ENCODE data around the gene BATF3. TPM values are rescaled to one million over a fixed set of nuclear protein-coding genes. Genes with fewer than 3 reads are reported as not detected.
A peak's percentile ranks its signal among the peaks of the same experiment; 100 is the strongest.

The BATF3 gene
- total RNA-seq, 2 experiments from 2014 or later = 31.3 to 32.6 TPM

DNA sequence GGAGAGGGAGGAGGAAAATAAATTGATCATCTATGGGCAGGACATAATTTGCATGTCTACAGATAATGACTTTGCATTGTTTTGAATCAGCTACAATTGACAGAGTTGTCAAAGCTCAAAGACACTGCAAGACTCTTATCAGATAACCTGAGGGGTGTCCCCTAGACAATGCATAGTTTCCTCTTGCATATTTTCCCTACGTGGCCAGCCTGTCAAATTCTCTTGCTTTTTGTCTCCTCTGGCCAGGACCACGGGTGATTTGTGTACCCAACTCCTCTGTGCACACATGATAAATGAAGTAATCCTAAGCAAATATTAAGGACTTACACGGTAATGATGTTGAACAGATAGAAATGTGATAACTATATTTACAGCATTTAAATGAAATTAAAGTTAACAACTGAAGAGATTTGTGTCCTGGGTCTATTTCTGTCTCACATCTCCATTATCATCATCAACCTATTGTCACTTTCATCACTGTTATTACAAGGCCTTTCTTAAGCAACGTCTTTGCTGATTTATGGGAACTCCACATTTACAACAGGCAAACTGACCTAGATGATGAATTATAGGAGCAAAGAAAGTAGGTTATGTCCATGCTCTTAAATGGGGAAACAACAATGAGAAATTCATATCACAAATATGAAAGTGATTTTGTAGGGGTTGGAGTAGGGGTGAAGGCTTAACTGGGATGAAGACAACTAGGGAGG, 18.8 kb downstream of the BATF3 start:
- H3K9me3 Mint-ChIP-seq (ENCODE audit: insufficient read depth) = no peaks in the 10 kb centered on the region
- peaks cover 3% of the 10 kb centered on the region for H3K27me3 Mint-ChIP-seq (ENCODE audit: low read depth)
- DNase-seq (peak; percentile 27), ATAC-seq (no peak)
- H3K36me3 Mint-ChIP-seq (ENCODE audit: low read depth) = peaks cover 19% of the 10 kb centered on the region
- POLR2A ChIA-PET = no interaction called here
- H3K4me3 Mint-ChIP-seq = no peak overlapping the region
- peak overlapping the region; percentile 53 for H3K27ac Mint-ChIP-seq
- H3K4me1 Mint-ChIP-seq (ENCODE audit: low read depth) = peaks cover 73% of the 10 kb centered on the region
- CTCF ChIA-PET = interaction anchor here (0.8 to 1.4 kb wide), 3 partner anchors 13 to 69 kb away, joined by 4 to 7 read pairs (median 6); no protein-coding TSS in a partner anchor

DNA sequence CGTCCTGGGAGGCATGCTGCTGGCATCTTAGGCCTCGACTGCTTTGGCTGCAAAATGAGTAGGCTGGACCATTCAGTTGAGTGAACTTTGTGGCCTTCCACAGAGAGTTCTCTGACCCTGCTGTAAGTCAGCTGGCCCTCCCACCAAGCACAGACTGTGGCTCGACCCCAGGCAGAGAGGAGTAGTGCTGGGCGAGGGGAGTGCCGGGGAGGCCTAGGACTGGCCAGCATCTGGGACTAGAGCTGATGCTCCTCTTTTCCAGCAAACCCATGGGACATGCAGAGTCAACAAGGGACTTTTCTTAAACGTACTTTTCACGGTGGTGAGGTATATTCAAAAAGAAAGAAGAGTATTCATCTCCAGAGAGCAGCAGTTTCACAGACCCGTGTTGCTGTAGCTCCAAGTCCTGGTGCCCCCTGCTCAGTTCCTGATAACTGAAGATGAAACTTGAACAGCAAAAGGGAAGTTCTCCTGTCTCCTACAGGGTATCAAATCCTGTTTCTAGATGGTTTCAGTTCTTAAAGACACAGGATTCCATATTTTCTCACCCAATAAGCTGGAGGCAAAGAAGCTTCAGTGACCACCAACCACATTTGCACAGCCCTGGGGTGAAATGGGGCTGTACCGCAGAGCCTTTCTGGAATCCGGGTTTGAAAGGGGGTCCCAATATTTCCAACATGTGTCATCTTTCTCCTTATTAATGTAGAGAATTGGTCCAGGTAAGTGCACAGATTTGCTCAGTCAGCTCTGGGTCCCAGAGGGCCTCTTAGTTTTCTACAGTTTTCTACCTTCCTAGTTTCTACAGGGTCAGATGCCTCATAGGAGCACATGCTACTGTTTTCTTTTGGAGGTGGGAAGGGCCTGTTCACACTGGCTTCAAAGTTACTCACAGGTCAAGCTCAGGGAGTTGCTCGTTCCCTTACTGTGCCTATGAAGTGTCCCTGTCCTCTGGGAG, 20.9 kb downstream of the BATF3 start:
- ATAC-seq (no peak), DNase-seq (no peak)
- Mint-ChIP-seq H3K36me3 (ENCODE audit: low read depth) (peaks cover 3% of the 10 kb centered on the region), H3K4me3 (no peak overlapping the region), H3K4me1 (ENCODE audit: low read depth) (peaks cover 53% of the 10 kb centered on the region), H3K27ac (peak overlapping the region; percentile 1), H3K27me3 (ENCODE audit: low read depth) (peaks cover 6% of the 10 kb centered on the region), H3K9me3 (ENCODE audit: insufficient read depth) (no peaks in the 10 kb centered on the region)
- CTCF ChIA-PET = interaction anchor here (0.6 to 5.3 kb wide), 11 partner anchors 11 to 237 kb away, joined by 3 to 46 read pairs (median 4); no protein-coding TSS in a partner anchor
- POLR2A ChIA-PET = interaction anchor here (2.5 kb wide), 1 partner anchor 70 kb away, joined by 10 read pairs; the partner anchor contains the start of gene ATF3

DNA sequence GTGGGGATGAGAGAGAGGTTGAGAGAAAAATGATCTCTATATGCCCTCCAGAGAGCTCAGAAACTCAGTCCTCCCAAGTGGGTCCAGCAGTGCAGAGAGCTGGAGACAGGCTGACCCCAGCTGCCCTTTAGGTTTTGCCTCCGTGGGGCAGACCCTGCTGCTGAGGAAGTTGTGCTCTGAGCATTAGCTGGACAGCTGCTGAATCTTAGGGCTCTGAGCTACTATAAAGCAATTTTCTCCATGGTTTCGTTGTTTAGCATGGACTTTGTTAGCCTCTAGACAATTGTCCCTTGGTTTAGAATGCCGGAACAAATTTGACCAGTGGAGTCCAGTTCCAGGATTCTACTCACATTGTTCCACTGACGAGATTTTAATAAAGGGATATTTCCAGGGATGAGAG, 22.1 kb downstream of the BATF3 start:
- DNase-seq = no peak
- Mint-ChIP-seq H3K36me3 (ENCODE audit: low read depth) (peaks cover 3% of the 10 kb centered on the region), H3K27me3 (ENCODE audit: low read depth) (peaks cover 6% of the 10 kb centered on the region), H3K27ac (no peak overlapping the region), H3K4me1 (ENCODE audit: low read depth) (peaks cover 41% of the 10 kb centered on the region), H3K9me3 (ENCODE audit: insufficient read depth) (no peaks in the 10 kb centered on the region), H3K4me3 (no peak overlapping the region)
- ATAC-seq = no peak
- ChIA-PET CTCF (interaction anchor here (0.8 to 5.3 kb wide), 10 partner anchors 10 to 200 kb away, joined by 3 to 46 read pairs (median 5); no protein-coding TSS in a partner anchor), POLR2A (interaction anchor here (2.5 kb wide), 1 partner anchor 69 kb away, joined by 10 read pairs; the partner anchor contains the start of gene ATF3)

DNA sequence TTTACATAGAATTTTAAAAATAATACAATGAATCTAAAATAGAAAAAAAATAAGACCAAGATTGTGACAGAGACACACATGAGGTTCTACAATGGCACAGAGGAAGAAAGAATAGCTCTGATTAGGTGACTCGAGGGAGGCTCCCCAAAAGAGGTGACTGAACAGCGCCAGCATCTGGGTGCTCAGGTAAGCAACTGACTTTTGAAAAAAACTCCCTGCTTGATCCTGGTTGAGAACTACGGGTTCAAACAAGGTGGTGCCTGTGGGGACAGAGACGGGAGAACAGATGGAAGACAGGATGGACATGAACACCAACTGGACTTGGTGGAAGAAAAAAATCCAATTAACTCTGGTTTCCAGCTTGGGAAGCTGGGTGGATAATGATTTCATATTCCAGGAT, 22.5 kb downstream of the BATF3 start:
- POLR2A ChIA-PET = interaction anchor here (2.5 kb wide), 1 partner anchor 68 kb away, joined by 10 read pairs; the partner anchor contains the start of gene ATF3
- H3K27ac Mint-ChIP-seq = no peak overlapping the region
- CTCF ChIA-PET = interaction anchor here (0.8 to 5.3 kb wide), 8 partner anchors 9 to 200 kb away, joined by 3 to 46 read pairs (median 5); no protein-coding TSS in a partner anchor
- H3K4me1 Mint-ChIP-seq (ENCODE audit: low read depth) = peaks cover 37% of the 10 kb centered on the region
- no peaks in the 10 kb centered on the region for H3K9me3 Mint-ChIP-seq (ENCODE audit: insufficient read depth)
- H3K4me3 Mint-ChIP-seq = no peak overlapping the region
- H3K36me3 Mint-ChIP-seq (ENCODE audit: low read depth) = peaks cover 3% of the 10 kb centered on the region
- H3K27me3 Mint-ChIP-seq (ENCODE audit: low read depth) = peaks cover 6% of the 10 kb centered on the region
- DNase-seq (peak; percentile 19), ATAC-seq (no peak)

DNA sequence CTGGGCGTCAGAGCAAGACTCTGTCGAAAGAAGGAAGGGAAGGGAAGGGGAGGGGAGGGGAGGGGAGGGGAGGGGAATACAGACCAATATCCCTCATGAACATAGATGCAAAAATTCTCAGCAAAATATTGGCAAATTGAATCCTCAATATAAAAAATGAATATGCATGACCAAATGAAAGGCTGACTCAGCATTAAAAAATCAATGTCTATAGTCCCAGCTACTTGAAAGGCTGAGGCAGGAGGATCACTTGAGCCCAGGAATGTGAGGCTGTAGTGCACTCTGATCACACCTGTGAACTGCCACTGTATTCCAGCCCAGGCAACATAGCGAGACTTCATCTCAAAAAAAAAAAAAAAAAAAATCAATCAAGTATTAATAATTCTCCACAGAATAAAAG, 24.0 kb downstream of the BATF3 start:
- ATAC-seq (no peak), DNase-seq (no peak)
- Mint-ChIP-seq H3K27me3 (ENCODE audit: low read depth) (peaks cover 12% of the 10 kb centered on the region), H3K9me3 (ENCODE audit: insufficient read depth) (no peaks in the 10 kb centered on the region), H3K27ac (no peak overlapping the region), H3K36me3 (ENCODE audit: low read depth) (no peaks in the 10 kb centered on the region), H3K4me1 (ENCODE audit: low read depth) (peaks cover 40% of the 10 kb centered on the region), H3K4me3 (no peak overlapping the region)
- CTCF ChIA-PET = interaction anchor here (5.3 kb wide), 1 partner anchor 11 kb away, joined by 46 read pairs; no protein-coding TSS in a partner anchor
- POLR2A ChIA-PET = no interaction called here

DNA sequence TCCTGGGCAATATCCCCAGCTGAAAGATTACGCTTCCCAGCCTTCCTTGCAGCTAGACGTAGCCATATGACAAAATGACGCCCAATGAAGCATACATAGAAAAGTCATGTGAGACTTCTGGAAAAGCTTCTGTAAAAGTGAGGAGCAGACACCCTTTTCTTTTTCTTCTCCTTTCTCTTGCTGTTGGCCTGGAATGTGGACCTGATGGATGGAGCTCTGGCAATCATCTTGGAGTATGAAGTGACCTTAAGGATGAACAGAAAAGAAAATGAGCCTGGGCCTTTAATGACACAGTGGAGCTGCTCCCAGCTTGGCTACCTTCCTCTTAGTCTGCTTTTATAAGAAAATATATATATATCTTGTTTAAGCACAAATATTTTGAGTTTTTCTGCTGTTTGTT, 24.8 kb downstream of the BATF3 start:
- ATAC-seq = no peak
- H3K4me1 Mint-ChIP-seq (ENCODE audit: low read depth) = peaks cover 34% of the 10 kb centered on the region
- H3K9me3 Mint-ChIP-seq (ENCODE audit: insufficient read depth) = no peaks in the 10 kb centered on the region

DNA sequence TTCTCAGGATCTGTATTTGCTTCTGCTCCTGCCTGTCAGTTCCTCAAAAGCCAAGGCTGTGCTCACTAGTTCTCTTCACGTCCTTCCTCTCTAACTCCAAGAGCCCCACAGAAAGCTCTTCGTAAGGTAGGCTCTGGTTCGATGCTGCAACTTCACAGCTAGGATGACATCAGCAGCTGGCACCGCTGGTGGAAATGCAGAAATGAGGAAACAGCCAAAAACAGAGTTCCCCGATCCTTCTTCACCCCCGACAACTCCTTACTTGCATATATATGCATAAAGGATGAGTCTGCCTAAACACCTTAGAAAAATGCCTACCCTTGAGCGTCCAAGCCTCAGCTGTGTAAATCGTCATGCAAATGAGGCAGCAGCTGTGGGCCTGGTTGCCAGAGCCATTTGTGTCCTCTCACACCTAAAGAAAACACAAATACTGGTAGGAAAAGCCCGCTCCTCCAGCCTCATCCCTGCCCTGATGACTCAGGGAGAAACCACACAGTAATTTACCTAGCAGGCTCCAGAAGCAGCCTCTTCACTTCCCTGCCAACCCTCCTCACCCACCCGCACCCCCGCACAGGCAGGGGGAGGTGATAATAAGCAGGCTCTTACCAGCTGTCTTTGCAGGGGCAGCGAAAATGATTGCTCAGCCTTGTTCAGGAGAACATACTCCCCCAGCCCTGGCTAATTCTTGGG, 28.2 kb downstream of the BATF3 start:
- DNase-seq = peak; percentile 20
- Mint-ChIP-seq H3K27ac (no peak overlapping the region), H3K36me3 (ENCODE audit: low read depth) (no peaks in the 10 kb centered on the region), H3K27me3 (ENCODE audit: low read depth) (peaks cover 9% of the 10 kb centered on the region), H3K9me3 (ENCODE audit: insufficient read depth) (no peaks in the 10 kb centered on the region), H3K4me3 (no peak overlapping the region), H3K4me1 (ENCODE audit: low read depth) (peaks cover 37% of the 10 kb centered on the region)
- no peak for ATAC-seq
- ChIA-PET POLR2A (interaction anchor here (0.8 kb wide), 1 partner anchor 94 kb away, joined by 3 read pairs; no protein-coding TSS in a partner anchor), CTCF (interaction anchor here (1.0 to 2.7 kb wide), 6 partner anchors 27 to 323 kb away, joined by 3 to 12 read pairs (median 5); no protein-coding TSS in a partner anchor)

More for the DNA sequence above, 24.8 kb downstream of the BATF3 start:
- no peaks in the 10 kb centered on the region for H3K36me3 Mint-ChIP-seq (ENCODE audit: low read depth)
- H3K4me3 Mint-ChIP-seq = no peak overlapping the region
- DNase-seq = no peak
- peaks cover 12% of the 10 kb centered on the region for H3K27me3 Mint-ChIP-seq (ENCODE audit: low read depth)
- POLR2A ChIA-PET = no interaction called here
- no peak overlapping the region for H3K27ac Mint-ChIP-seq
- CTCF ChIA-PET = interaction anchor here (0.9 to 5.3 kb wide), 2 partner anchors 10 to 219 kb away, joined by 3 to 46 read pairs; no protein-coding TSS in a partner anchor

DNA sequence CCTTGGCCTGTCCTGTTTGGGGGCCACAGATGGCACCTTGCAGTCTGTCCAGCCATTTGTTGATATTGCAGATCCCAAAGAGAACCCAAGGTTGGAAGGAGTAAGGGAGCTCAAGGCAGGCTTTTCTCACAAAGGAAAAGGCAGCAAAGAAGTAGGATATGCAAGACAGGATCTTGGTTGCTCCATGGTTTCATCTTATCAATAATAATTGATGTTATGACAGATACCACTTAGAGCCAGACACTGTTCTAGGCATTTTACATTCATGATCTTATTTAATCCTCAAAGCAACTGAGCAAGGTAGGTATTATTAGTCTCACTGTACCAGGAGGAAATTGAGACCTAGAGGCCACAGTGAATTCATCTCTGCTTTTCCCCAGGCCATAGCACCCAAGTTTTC, 28.8 kb downstream of the BATF3 start:
- H3K27ac Mint-ChIP-seq = no peak overlapping the region
- POLR2A ChIA-PET = interaction anchor here (0.8 kb wide), 1 partner anchor 94 kb away, joined by 3 read pairs; no protein-coding TSS in a partner anchor

DNA sequence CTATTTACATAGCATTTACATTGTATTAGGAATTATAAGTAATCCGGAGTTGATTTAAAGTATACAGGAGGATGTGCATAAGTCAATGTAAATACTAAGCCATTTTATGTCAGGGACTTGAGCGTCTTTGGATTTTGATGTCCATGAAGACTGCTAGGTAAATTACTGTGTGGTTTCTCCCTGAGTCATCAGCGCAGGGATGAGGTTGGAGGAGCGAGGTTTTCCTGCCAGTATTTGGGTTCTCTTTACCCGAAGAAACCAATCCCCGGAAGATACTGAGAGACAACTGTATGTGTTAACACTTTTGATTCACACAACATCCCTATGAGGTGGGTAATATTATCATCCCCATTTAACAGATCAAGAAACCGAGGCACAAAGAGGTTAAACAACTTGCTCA, 29.3 kb downstream of the BATF3 start:
- Mint-ChIP-seq H3K4me3 (no peak overlapping the region), H3K4me1 (ENCODE audit: low read depth) (peaks cover 48% of the 10 kb centered on the region), H3K27me3 (ENCODE audit: low read depth) (peaks cover 9% of the 10 kb centered on the region), H3K9me3 (ENCODE audit: insufficient read depth) (no peaks in the 10 kb centered on the region), H3K36me3 (ENCODE audit: low read depth) (no peaks in the 10 kb centered on the region), H3K27ac (no peak overlapping the region)
- ChIA-PET POLR2A (no interaction called here), CTCF (interaction anchor here (1.1 to 2.7 kb wide), 4 partner anchors 80 to 325 kb away, joined by 3 to 12 read pairs (median 4); no protein-coding TSS in a partner anchor)
- DNase-seq (no peak), ATAC-seq (no peak)

More for the DNA sequence above, 28.8 kb downstream of the BATF3 start:
- no peak for ATAC-seq
- Mint-ChIP-seq H3K36me3 (ENCODE audit: low read depth) (no peaks in the 10 kb centered on the region), H3K9me3 (ENCODE audit: insufficient read depth) (no peaks in the 10 kb centered on the region), H3K4me3 (no peak overlapping the region), H3K4me1 (ENCODE audit: low read depth) (peaks cover 42% of the 10 kb centered on the region), H3K27me3 (ENCODE audit: low read depth) (peaks cover 9% of the 10 kb centered on the region)
- peak; percentile 18 for DNase-seq
- CTCF ChIA-PET = interaction anchor here (1.0 to 2.7 kb wide), 6 partner anchors 27 to 324 kb away, joined by 3 to 12 read pairs (median 5); no protein-coding TSS in a partner anchor

DNA sequence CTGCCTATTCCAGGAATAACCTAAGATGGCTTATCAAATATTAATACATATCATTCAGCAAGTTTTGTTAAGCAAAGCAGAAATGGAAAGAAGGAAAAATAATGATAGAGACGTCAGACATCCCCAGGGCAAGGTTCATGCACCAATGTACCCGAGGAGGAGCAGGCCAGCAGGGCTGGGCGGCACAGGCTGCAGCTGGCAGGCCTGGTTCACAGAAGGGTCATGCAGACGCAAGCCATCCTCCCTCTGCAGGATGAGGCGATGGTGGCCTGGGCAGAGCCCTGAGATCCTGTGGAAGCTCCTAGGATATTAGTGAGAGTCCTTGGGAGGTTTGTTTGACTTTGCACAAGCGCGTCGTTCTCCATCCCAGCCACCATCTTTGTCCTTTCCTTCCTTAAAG, 30.0 kb downstream of the BATF3 start:
- no peak overlapping the region for H3K27ac Mint-ChIP-seq
- no peaks in the 10 kb centered on the region for H3K36me3 Mint-ChIP-seq (ENCODE audit: low read depth)
- H3K4me3 Mint-ChIP-seq = no peak overlapping the region
- H3K27me3 Mint-ChIP-seq (ENCODE audit: low read depth) = peaks cover 6% of the 10 kb centered on the region
- POLR2A ChIA-PET = no interaction called here
- CTCF ChIA-PET = no interaction called here
- ATAC-seq (no peak), DNase-seq (no peak)
- H3K9me3 Mint-ChIP-seq (ENCODE audit: insufficient read depth) = no peaks in the 10 kb centered on the region
- H3K4me1 Mint-ChIP-seq (ENCODE audit: low read depth) = peaks cover 49% of the 10 kb centered on the region

DNA sequence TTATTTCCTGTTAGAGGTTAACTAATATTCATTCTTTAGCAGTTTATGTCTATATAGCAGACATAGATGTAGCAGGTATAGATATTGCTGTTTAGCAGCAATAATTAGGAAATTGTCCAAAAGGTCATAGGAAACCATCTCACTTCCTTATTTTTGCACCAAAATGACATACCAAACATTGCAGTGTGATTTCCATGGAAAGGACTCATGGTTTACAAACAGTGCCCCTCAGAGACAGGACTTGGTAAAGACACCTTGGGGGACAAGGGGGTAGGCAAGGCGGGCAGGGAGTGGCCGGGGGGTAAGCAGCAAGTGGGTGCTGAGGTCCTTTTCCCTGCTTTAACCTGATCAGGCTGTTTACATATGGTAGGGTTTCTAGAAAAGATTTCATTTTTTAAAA, 30.5 kb downstream of the BATF3 start:
- CTCF ChIA-PET = interaction anchor here (0.8 to 5.7 kb wide), 11 partner anchors 11 to 326 kb away, joined by 3 to 65 read pairs (median 9); partner anchors contain the start of gene BATF3
- POLR2A ChIA-PET = no interaction called here
- Mint-ChIP-seq H3K4me3 (no peak overlapping the region), H3K27ac (no peak overlapping the region), H3K4me1 (ENCODE audit: low read depth) (peaks cover 49% of the 10 kb centered on the region), H3K9me3 (ENCODE audit: insufficient read depth) (no peaks in the 10 kb centered on the region), H3K36me3 (ENCODE audit: low read depth) (no peaks in the 10 kb centered on the region), H3K27me3 (ENCODE audit: low read depth) (peaks cover 6% of the 10 kb centered on the region)
- ATAC-seq (no peak), DNase-seq (no peak)
